CD4-positive, alpha-beta T cell (primary cell): ENCODE measurements around the gene GSK3B. TPM values are rescaled to one million over a fixed set of nuclear protein-coding genes. Genes with fewer than 3 reads are reported as not detected.

Experiments used
- ATAC-seq: fragments of 200-7000 bp; cut with Tn5 transposase; one replicate; pipeline ENCODE4 v1.10.0; 2022; ENCODE audit warnings: mild to moderate bottlenecking; ENCODE audit not compliant: poor library complexity
- CTCF ChIA-PET: fragments of 350-600 bp; sonication (Branson Sonifier 250); formaldehyde crosslinking; loops from one replicate; lab custom pipeline; 2021; ENCODE audit warnings: antibody characterized with exemption, inconsistent platforms; lab: Charles Lee
- POLR2A ChIA-PET: fragments of 350-600 bp; sonication (Branson Sonifier 250); formaldehyde crosslinking; loops from one replicate; lab custom pipeline; 2021; ENCODE audit warnings: antibody characterized with exemption, inconsistent platforms; lab: Charles Lee
- DNase-seq, 14 experiments: peaks; one replicate each; pipeline ENCODE4 v3.0.0-alpha.2; 2013 to 2020; ENCODE audit warnings: mixed read lengths in 2 of 14
- H3K27ac ChIP-seq, 2 donors: one replicate each; pipeline versions ENCODE4 v1.5.1 to v1.7.0; 2013; ENCODE audit warnings: low read length in 2 of 2, low read depth in 1 of 2, mild to moderate bottlenecking in 1 of 2
- H3K27me3 ChIP-seq, 2 experiments: 1 replicate in 1 of 2; 2 replicates in 1 of 2; pipeline versions ENCODE4 v1.6.1 to v1.7.0; 2013; ENCODE audit warnings: low read length in 2 of 2, control low read depth in 1 of 2, mild to moderate bottlenecking in 1 of 2, moderate library complexity in 1 of 2; ENCODE audit not compliant: insufficient read depth in 2 of 2, control insufficient read depth in 1 of 2
- H3K36me3 ChIP-seq: one replicate; pipeline ENCODE4 v1.6.1; 2013; ENCODE audit warnings: low read length, control low read depth; ENCODE audit not compliant: insufficient read depth
- H3K4me1 ChIP-seq: one replicate; pipeline ENCODE4 v1.6.1; 2013; ENCODE audit warnings: low read length, control low read depth; ENCODE audit not compliant: insufficient read depth
- H3K4me3 ChIP-seq: one replicate; pipeline ENCODE4 v1.5.1; 2013; ENCODE audit warnings: mild to moderate bottlenecking, low read length, moderate library complexity
- H3K9me3 ChIP-seq, 2 experiments: 1 replicate in 1 of 2; 2 replicates in 1 of 2; pipeline versions ENCODE4 v1.6.1 to v1.7.0; 2013; ENCODE audit warnings: low read length in 2 of 2, mild to moderate bottlenecking in 2 of 2, control low read depth in 1 of 2, moderate library complexity in 1 of 2; ENCODE audit not compliant: control insufficient read depth in 1 of 2, insufficient read depth in 1 of 2
- H3K27ac Mint-ChIP-seq: one replicate; pipeline ENCODE4 v1.8.0; 2020; ENCODE audit warnings: mixed read lengths
- H3K27me3 Mint-ChIP-seq: one replicate; pipeline ENCODE4 v1.8.0; 2021; ENCODE audit warnings: mixed read lengths
- H3K36me3 Mint-ChIP-seq: one replicate; pipeline ENCODE4 v1.8.0; 2021; ENCODE audit warnings: low read depth, mixed read lengths
- H3K4me1 Mint-ChIP-seq: one replicate; pipeline ENCODE4 v1.8.0; 2021; ENCODE audit warnings: low read depth, mixed read lengths
- H3K4me3 Mint-ChIP-seq: one replicate; pipeline ENCODE4 v1.8.0; 2020; ENCODE audit warnings: mild to moderate bottlenecking, mixed read lengths
- H3K9me3 Mint-ChIP-seq: one replicate; pipeline ENCODE4 v1.8.0; 2020; ENCODE audit warnings: mixed read lengths
- intact Hi-C, 2 experiments: fragments of 100-400 bp; cut with DNase I in 1 of 2; cut with micrococcal nuclease in 1 of 2; formaldehyde crosslinking; loops; one replicate each; pipeline versions ENCODE4 v1.15.1 to v1.9.0; 2023 to 2025; cut with DNase I, micrococcal nuclease
- total RNA-seq, 174 experiments: library from RNA in 2 of 174; stranded (reverse) in 2 of 174; gene quantifications; one replicate each; pipeline ENCODE4 v1.2.3 and lab custom pipeline; 2021 to 2026
- TF ChIP-seq, protein P1 (sequence below): fragments of 200-600 bp; IDR thresholded peaks from one replicate; pipeline ENCODE4 v1.8.0; 2022; ENCODE audit warnings: antibody characterized with exemption, mild to moderate bottlenecking

The GSK3B gene
- total RNA-seq, 2 experiments from 2014 or later: 27.9 to 29.1 TPM

DNA sequence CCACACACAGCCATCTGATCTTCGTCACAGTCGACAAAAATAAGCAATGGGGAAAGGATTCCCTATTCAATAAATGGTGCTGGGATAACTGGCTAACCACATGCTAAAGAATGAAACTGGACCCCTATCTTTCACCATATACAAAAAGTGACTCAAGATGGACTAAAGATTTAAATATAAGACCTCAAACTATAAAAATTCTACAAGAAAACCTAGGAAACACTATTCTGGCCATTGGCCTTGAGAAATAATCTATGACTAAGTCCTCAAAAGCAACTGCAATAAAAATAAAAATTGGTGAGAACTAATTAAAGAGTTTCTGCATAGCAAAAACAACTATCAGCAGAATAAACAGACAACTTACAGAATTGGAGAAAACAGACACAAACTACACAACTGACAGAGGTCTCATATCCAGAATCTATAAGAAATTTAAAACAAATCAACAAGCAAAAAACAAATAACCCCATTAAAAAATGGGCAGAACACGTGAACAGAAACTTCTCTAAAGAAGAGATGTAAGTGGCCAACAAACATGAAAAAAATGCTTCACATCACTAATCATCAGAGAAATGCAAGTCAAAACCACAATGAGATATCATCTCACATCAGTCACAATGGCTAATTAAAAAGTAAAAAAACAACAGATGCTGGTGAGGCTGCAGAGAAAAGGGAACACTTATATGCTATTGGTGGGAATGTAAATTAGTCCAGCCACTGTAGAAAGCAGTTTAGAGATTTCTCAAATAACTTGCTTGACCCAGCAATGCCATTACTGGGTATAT is 208.3 kb downstream of the GSK3B start:
- Histone ChIP-seq H3K36me3 (peaks cover 17% of the 10 kb centered on the region), H3K9me3 (peaks cover 6 to 9% of the 10 kb centered on the region in 2 experiments), H3K4me3 (no peak overlapping the region), H3K27ac (no peak overlapping the region), H3K4me1 (no peaks in the 10 kb centered on the region), H3K27me3 (no peaks in the 10 kb centered on the region)
- Mint-ChIP-seq H3K36me3 (peaks cover 73% of the 10 kb centered on the region), H3K27me3 (no peaks in the 10 kb centered on the region), H3K4me1 (peaks cover 23% of the 10 kb centered on the region), H3K4me3 (no peak overlapping the region), H3K27ac (no peak overlapping the region), H3K9me3 (no peaks in the 10 kb centered on the region)
- TF ChIP-seq, protein P1, sequence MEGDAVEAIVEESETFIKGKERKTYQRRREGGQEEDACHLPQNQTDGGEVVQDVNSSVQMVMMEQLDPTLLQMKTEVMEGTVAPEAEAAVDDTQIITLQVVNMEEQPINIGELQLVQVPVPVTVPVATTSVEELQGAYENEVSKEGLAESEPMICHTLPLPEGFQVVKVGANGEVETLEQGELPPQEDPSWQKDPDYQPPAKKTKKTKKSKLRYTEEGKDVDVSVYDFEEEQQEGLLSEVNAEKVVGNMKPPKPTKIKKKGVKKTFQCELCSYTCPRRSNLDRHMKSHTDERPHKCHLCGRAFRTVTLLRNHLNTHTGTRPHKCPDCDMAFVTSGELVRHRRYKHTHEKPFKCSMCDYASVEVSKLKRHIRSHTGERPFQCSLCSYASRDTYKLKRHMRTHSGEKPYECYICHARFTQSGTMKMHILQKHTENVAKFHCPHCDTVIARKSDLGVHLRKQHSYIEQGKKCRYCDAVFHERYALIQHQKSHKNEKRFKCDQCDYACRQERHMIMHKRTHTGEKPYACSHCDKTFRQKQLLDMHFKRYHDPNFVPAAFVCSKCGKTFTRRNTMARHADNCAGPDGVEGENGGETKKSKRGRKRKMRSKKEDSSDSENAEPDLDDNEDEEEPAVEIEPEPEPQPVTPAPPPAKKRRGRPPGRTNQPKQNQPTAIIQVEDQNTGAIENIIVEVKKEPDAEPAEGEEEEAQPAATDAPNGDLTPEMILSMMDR: no peak
- ATAC-seq: no peak
- ChIA-PET POLR2A (no interaction called here), CTCF (no interaction called here)
- intact Hi-C loops: no loop called here
- DNase-seq: no peak

GRCh38 chr3:119884161-119884557 is 210.1 kb downstream of the GSK3B start:
- CTCF ChIA-PET: no interaction called here
- H3K36me3 Mint-ChIP-seq: peaks cover 77% of the 10 kb centered on the region
- POLR2A ChIA-PET: no interaction called here

GRCh38 chr3:119883461-119884160 is 210.6 kb downstream of the GSK3B start:
- no peaks in the 10 kb centered on the region for H3K9me3 Mint-ChIP-seq
- peaks cover 73% of the 10 kb centered on the region for H3K36me3 Mint-ChIP-seq

More at GRCh38 chr3:119884161-119884557, 210.1 kb downstream of the GSK3B start:
- H3K4me3 ChIP-seq: no peak overlapping the region
- Mint-ChIP-seq H3K4me3 (no peak overlapping the region), H3K27me3 (no peaks in the 10 kb centered on the region), H3K9me3 (no peaks in the 10 kb centered on the region), H3K4me1 (peaks cover 23% of the 10 kb centered on the region), H3K27ac (no peak overlapping the region)
- no peak overlapping the region for H3K27ac ChIP-seq
- H3K36me3 ChIP-seq: peaks cover 24% of the 10 kb centered on the region
- H3K9me3 ChIP-seq: peaks cover 5 to 6% of the 10 kb centered on the region in 2 experiments
- TF ChIP-seq, protein P1: no peak
- ATAC-seq: no peak
- H3K4me1 ChIP-seq: no peaks in the 10 kb centered on the region
- no peaks in the 10 kb centered on the region for H3K27me3 ChIP-seq
- intact Hi-C loops: no loop called here
- DNase-seq: no peak

More at GRCh38 chr3:119883461-119884160, 210.6 kb downstream of the GSK3B start:
- H3K27ac Mint-ChIP-seq: no peak overlapping the region
- POLR2A ChIA-PET: no interaction called here
- H3K4me3 Mint-ChIP-seq: no peak overlapping the region
- Histone ChIP-seq H3K4me1 (no peaks in the 10 kb centered on the region), H3K27ac (no peak overlapping the region), H3K4me3 (no peak overlapping the region), H3K36me3 (peaks cover 21% of the 10 kb centered on the region), H3K9me3 (peaks cover 0 to under 1% of the 10 kb centered on the region in 2 experiments), H3K27me3 (no peaks in the 10 kb centered on the region)
- DNase-seq (no peak), ATAC-seq (no peak)
- CTCF ChIA-PET: no interaction called here
- peaks cover 23% of the 10 kb centered on the region for H3K4me1 Mint-ChIP-seq
- H3K27me3 Mint-ChIP-seq: no peaks in the 10 kb centered on the region
- TF ChIP-seq, protein P1: no peak
- intact Hi-C loops: no loop called here
